Panc1 (cell line): ENCODE measurements around the gene ORC3.

Experiments
- TCF7L2 ChIP-seq: IDR thresholded peaks from 2 replicates; pipeline ENCODE4 v1.6.1; 2011; ENCODE audit warnings: mild to moderate bottlenecking, low read depth, low read length, inconsistent platforms
- TF ChIP-seq, protein P1 (sequence below): fragments of 450-650 bp; IDR thresholded peaks from 2 replicates; pipeline ENCODE4 v1.5.1; 2017; ENCODE audit warnings: mild to moderate bottlenecking

DNA sequence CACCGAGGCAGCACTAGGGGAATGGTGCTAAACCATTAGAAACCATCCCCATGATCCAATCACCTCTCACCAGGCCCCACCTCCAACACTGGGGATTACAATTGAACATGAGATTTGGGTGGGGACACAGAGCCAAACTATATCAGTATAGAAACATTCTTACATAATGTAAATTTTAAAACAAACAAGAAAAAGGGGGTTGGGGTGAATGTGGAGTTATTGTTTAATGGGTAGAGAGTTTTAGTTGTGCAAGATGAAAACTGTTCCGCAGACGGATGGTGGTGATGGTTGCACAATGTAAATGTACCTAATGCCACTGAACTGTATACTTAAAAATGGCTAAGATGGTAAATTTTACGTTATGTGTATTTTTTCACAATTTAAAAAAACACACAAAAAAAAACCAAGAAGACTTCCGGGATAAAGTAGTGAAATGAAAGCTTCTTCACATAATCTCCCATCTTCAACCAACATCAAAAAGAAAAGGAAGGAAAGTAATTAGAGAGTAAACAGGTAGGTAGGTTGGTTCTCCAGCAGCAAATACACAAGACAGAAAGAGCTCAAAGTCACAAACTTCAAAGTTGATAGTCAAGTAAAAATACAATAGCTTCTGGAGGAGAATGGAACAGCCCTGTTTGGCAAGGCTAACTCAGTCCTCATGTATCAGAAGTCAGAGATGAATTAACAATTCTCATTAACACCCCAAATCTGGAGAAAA, 16.5 kb upstream of the ORC3 start:
- TF ChIP-seq, protein P1, sequence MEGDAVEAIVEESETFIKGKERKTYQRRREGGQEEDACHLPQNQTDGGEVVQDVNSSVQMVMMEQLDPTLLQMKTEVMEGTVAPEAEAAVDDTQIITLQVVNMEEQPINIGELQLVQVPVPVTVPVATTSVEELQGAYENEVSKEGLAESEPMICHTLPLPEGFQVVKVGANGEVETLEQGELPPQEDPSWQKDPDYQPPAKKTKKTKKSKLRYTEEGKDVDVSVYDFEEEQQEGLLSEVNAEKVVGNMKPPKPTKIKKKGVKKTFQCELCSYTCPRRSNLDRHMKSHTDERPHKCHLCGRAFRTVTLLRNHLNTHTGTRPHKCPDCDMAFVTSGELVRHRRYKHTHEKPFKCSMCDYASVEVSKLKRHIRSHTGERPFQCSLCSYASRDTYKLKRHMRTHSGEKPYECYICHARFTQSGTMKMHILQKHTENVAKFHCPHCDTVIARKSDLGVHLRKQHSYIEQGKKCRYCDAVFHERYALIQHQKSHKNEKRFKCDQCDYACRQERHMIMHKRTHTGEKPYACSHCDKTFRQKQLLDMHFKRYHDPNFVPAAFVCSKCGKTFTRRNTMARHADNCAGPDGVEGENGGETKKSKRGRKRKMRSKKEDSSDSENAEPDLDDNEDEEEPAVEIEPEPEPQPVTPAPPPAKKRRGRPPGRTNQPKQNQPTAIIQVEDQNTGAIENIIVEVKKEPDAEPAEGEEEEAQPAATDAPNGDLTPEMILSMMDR, result no peak
- TF ChIP-seq TCF7L2, result no peak
